ENCODE results near the gene DLX4. TPM values are rescaled to one million over a fixed set of nuclear protein-coding genes. Genes with fewer than 3 reads are reported as not detected.

Gene DLX4
- total and polyA plus RNA-seq, 12 donors: 0.10 to 0.96 (median 0.27) TPM; not detected in 3

DNA sequence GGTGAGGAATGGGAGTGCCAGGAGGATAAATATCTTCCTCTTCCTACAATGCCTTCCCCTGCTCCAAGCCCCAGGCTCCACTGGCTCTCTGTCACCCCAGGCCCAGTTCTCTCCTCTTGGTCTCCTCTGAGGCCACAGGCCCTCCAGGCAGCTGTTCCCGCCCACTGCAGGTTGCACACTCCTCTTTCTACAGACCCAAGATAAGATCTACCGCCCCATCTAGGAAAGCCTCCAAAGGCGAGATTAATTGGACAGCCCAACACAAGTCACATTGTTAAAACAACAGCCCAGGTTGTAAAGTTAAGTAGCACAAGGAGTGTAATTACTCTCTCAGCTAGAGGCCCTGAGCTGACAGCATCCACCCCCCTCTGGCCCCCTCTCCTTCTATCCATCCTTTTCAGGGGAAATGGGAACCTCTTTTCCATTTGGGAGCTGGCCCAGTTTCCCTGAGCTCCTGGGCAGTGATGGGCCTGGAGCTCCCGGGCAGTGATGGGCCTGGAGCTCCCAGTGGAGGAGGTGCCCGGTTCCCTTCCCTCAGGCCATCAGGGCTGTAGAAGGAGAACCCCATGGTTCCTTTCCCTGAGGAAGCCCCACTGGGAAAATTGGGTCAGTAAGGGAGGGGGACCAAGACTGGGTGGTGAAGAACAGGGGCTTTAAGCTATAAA lies 7.3 kb downstream of the DLX4 start:
- 81 to 85% (median 82%) methylated on average over 4 to 5 of the region's 5 CpGs for WGBS, 4 donors

DNA sequence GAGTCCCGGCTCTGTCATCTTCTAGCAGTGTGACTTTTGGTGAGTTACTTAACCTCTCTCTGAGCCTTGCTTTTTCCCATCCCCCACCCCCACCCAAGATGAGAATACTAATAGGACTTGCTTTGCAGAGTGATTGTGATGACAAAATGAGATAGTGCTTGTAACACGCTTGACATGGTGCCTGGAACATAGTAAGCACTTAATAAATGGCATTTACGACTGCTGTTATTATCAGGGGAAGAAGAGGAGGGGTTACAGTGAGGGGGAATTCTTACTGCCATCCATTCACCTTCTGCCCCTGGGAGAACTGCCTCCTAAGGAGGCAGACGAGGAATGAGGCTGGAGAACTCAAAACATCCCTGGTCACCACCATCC lies 7.8 kb downstream of the DLX4 start:
- H3K27me3 ChIP-seq: peaks cover 27% of the 10 kb centered on the region
- no peak overlapping the region for H3K4me3 ChIP-seq
- intact Hi-C loops (cut with DNase I): no loop called here
- no peak for DNase-seq
- H3K36me3 ChIP-seq (replicated peaks in 1 of 2): no peaks in the 10 kb centered on the region
- H3K9me3 ChIP-seq (replicated peaks in 1 of 3): no peaks in the 10 kb centered on the region
- H3K4me1 ChIP-seq (replicated peaks in 1 of 2): peaks cover 7 to 8% of the 10 kb centered on the region in 2 donors
- 60 to 75% (median 71%) methylated on average over 4 of the region's 4 CpGs for WGBS, 4 donors
- H3K27ac ChIP-seq: no peak overlapping the region
- TF ChIP-seq POLR2A (IDR thresholded peaks at IDR 0.05): no peak
- TF ChIP-seq, protein P1, sequence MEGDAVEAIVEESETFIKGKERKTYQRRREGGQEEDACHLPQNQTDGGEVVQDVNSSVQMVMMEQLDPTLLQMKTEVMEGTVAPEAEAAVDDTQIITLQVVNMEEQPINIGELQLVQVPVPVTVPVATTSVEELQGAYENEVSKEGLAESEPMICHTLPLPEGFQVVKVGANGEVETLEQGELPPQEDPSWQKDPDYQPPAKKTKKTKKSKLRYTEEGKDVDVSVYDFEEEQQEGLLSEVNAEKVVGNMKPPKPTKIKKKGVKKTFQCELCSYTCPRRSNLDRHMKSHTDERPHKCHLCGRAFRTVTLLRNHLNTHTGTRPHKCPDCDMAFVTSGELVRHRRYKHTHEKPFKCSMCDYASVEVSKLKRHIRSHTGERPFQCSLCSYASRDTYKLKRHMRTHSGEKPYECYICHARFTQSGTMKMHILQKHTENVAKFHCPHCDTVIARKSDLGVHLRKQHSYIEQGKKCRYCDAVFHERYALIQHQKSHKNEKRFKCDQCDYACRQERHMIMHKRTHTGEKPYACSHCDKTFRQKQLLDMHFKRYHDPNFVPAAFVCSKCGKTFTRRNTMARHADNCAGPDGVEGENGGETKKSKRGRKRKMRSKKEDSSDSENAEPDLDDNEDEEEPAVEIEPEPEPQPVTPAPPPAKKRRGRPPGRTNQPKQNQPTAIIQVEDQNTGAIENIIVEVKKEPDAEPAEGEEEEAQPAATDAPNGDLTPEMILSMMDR (IDR thresholded peaks at IDR 0.05): no peak

More for the DNA sequence above, 7.3 kb downstream of the DLX4 start:
- H3K4me3 ChIP-seq: no peak overlapping the region
- peaks cover 9 to 12% of the 10 kb centered on the region in 2 donors for H3K4me1 ChIP-seq (replicated peaks in 1 of 2)
- no peaks in the 10 kb centered on the region for H3K36me3 ChIP-seq (replicated peaks in 1 of 2)
- no peaks in the 10 kb centered on the region for H3K9me3 ChIP-seq (replicated peaks in 1 of 3)
- TF ChIP-seq, protein P1 (IDR thresholded peaks at IDR 0.05): no peak
- TF ChIP-seq POLR2A (IDR thresholded peaks at IDR 0.05): no peak
- no peak overlapping the region for H3K27ac ChIP-seq
- H3K27me3 ChIP-seq: peaks cover 32% of the 10 kb centered on the region
- intact Hi-C loops (cut with DNase I): no loop called here
- no peak for DNase-seq

DNA sequence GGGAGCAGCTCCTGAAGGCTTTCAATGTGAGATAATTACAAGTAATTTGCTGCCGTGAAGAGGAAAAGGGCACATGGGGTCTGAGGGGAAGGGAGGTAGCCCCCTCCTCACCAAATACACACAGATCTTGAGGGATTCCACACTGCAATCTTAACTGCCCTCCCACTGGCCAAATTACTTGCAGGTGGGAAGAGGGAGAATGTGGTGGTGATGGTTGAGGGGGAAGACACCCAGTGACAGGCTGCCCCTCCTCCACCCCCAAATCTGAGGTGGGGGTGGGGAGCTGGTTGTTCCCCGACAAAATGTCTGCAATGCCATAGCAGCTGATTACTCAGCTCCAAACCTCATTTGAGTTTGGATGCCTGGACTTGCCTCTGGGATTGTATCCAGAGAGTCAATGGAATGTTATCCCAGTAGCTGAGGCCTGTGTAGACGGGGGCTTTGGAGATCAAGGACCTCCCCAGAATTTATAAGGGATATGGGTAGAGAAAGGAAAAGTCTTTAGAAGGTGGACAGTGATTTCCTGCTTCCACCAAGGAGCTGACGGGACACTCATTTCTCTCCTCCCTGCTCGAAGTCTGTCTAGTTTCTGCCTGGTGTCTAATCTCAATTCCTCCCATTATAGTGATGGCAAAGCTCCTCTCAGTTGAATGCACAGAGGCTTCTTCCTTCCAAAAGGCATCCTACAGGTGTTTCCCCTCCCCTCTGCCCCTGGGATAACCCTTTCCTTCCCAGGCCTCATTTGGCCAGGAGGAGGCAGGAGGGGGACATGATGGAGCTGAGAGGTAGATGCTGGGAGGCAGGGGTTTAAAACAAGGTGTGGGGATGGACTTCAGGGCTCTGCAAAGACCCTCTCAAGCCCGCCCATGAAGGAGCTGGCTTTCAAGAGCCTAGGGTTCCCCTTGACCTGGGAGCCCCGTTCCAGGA lies 8.7 kb downstream of the DLX4 start:
- H3K4me1 ChIP-seq (replicated peaks in 1 of 2): no peaks in the 10 kb centered on the region
- H3K36me3 ChIP-seq (replicated peaks in 1 of 2): no peaks in the 10 kb centered on the region
- H3K4me3 ChIP-seq: no peak overlapping the region
- TF ChIP-seq POLR2A (IDR thresholded peaks at IDR 0.05): no peak
- TF ChIP-seq, protein P1 (IDR thresholded peaks at IDR 0.05): no peak
- no peak overlapping the region for H3K27ac ChIP-seq
- intact Hi-C loops (cut with DNase I): no loop called here
- H3K27me3 ChIP-seq: peaks cover 18% of the 10 kb centered on the region
- no peak for DNase-seq
- H3K9me3 ChIP-seq (replicated peaks in 1 of 3): no peaks in the 10 kb centered on the region
- 60 to 79% (median 65%) methylated on average over 7 of the region's 7 CpGs for WGBS, 4 donors

DNA sequence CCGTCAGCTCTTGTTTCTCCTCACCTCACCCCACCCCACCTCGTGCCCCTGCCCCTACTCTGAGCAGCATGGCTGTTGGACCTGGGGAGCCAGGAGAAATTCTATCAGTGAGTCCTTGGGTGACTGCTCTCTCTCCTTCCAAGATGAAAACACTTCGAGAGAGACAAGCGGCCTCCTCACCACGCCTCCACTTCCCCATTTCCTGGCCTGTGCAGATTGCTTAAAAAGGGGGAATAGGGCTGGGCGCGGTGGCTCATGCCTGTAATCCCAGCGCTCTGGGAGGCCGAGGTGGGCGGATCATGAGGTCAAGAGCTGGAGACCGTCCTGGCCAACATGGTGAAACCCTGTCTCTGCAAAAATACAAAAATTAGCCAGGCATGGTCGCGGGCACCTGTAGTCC lies 9.5 kb downstream of the DLX4 start:
- no peak for DNase-seq
- no peak overlapping the region for H3K4me3 ChIP-seq
- H3K36me3 ChIP-seq (replicated peaks in 1 of 2): no peaks in the 10 kb centered on the region
- TF ChIP-seq, protein P1 (IDR thresholded peaks at IDR 0.05): no peak
- TF ChIP-seq POLR2A (IDR thresholded peaks at IDR 0.05): no peak
- intact Hi-C loops (cut with DNase I): no loop called here
- H3K27ac ChIP-seq: no peak overlapping the region
- no peaks in the 10 kb centered on the region for H3K4me1 ChIP-seq (replicated peaks in 1 of 2)
- peaks cover 10% of the 10 kb centered on the region for H3K27me3 ChIP-seq
- 60 to 70% (median 63%) methylated on average over 13 of the region's 13 CpGs for WGBS, 4 donors
- no peaks in the 10 kb centered on the region for H3K9me3 ChIP-seq (replicated peaks in 1 of 3)

Measured in adrenal gland (tissue), 12 donors.